GM12872 (cell line): ENCODE measurements around the gene LRRC3B.

ENCODE experiments used
- TF ChIP-seq, protein P1 (sequence below): IDR thresholded peaks from 3 replicates; pipeline ENCODE4 v1.5.1; 2011; ENCODE audit warnings: low read depth, mild to moderate bottlenecking, low read length, moderate library complexity; ENCODE audit not compliant: insufficient read depth

Gene LRRC3B

GRCh38 chr3:26591926-26592325 lies 30.6 kb upstream of the LRRC3B start:
- TF ChIP-seq, protein P1, sequence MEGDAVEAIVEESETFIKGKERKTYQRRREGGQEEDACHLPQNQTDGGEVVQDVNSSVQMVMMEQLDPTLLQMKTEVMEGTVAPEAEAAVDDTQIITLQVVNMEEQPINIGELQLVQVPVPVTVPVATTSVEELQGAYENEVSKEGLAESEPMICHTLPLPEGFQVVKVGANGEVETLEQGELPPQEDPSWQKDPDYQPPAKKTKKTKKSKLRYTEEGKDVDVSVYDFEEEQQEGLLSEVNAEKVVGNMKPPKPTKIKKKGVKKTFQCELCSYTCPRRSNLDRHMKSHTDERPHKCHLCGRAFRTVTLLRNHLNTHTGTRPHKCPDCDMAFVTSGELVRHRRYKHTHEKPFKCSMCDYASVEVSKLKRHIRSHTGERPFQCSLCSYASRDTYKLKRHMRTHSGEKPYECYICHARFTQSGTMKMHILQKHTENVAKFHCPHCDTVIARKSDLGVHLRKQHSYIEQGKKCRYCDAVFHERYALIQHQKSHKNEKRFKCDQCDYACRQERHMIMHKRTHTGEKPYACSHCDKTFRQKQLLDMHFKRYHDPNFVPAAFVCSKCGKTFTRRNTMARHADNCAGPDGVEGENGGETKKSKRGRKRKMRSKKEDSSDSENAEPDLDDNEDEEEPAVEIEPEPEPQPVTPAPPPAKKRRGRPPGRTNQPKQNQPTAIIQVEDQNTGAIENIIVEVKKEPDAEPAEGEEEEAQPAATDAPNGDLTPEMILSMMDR: no peak

DNA sequence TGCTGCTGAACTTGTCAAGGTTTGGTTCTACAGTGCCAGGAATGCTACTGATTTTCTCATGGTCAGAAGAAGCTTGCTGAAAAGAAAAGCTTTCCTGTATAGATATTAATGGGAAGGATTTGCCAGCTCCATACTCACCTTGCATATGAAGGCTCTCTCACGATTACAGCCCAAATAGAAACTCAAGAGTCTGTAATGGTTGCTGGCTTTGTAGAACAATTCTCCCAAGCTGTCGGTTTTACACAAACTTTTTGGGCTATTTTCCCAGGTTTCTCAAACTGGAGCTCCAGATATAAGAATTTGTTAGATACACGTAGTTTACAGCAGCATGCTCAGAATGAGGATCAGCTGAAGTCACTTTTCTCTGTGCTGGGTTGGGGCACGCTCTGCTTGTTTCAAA lies 30.1 kb upstream of the LRRC3B start:
- TF ChIP-seq, protein P1: no peak

GRCh38 chr3:26596335-26596734 lies 26.2 kb upstream of the LRRC3B start:
- TF ChIP-seq, protein P1: no peak

DNA sequence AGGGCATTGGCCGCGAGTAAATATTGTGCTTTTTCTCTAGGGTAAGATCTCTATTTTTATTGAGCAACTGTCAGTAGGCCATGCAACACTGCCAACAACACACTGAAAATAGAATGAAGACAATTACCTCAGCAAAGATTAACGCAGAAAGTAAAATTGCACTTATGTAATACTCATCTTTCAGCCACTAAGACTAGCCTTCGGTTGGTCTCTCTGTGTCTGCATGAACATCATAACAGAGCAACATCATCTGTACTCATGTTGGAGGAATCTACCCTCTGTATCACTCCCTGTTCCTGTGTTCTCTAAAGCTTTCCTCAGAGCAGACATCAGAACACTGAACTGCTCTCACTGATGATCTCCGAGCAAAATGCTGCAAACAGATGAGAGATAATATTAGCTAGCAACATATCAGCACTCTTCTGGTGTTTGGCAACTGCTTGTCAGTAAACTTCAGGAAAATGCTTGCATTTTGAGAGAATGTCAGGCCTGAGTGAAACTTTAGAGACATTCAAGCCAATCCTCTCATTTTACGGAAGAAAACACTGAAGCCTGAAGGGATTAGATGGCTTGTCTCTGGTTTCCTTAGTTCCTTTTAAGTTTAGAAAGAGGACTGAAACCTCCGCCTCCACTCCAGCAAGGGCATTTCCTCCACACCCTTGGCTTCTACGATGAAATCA lies 8.4 kb upstream of the LRRC3B start:
- TF ChIP-seq, protein P1: no peak

- TF ChIP-seq, protein P1: no peak
These were observed 1.4 kb upstream of the LRRC3B start for GRCh38 chr3:26621176-26621575.

- TF ChIP-seq, protein P1: no peak
These were observed 509 bp upstream of the LRRC3B start for GRCh38 chr3:26621906-26622620.

- TF ChIP-seq, protein P1: no peak
These were observed 1.0 kb downstream of the LRRC3B start for GRCh38 chr3:26623419-26624208.
